HCT116 (cell line): ENCODE measurements around the gene IRX1.

Experiments
- CEBPB ChIP-seq: IDR thresholded peaks from 2 replicates; pipeline ENCODE4 v1.6.1; 2012; ENCODE audit warnings: low read depth
- CTCF ChIP-seq, 3 experiments: fragments of 200-600 bp in 1 of 3; sonication (generic) in 1 of 3; IDR thresholded peaks in 2 of 3; conservative IDR thresholded peaks in 1 of 3; 2 replicates each; pipeline ENCODE4 v1.5.1; 2012 to 2017; ENCODE audit warnings: low read depth in 2 of 3, low read length in 2 of 3, antibody characterized with exemption in 1 of 3, borderline replicate concordance in 1 of 3, control low read depth in 1 of 3, mild to moderate bottlenecking in 1 of 3, mixed read lengths in 1 of 3, mixed run types in 1 of 3, moderate library complexity in 1 of 3; ENCODE audit not compliant: insufficient read depth in 1 of 3
- EZH2 ChIP-seq: fragments of 200-600 bp; sonication (generic); IDR thresholded peaks from 2 replicates; pipeline ENCODE4 v1.6.1; 2017; ENCODE audit warnings: antibody characterized with exemption, mixed run types
- EZH2phosphoT487 ChIP-seq: fragments of 200-600 bp; IDR thresholded peaks from 2 replicates; pipeline ENCODE4 v1.6.1; 2018; ENCODE audit warnings: antibody characterized with exemption, borderline replicate concordance
- JUND ChIP-seq: IDR thresholded peaks from 2 replicates; pipeline ENCODE4 v1.6.1; 2012
- POLR2AphosphoS5 ChIP-seq: IDR thresholded peaks from 2 replicates; pipeline ENCODE4 v1.6.1; 2011; ENCODE audit warnings: mild to moderate bottlenecking, low read depth, low read length, moderate library complexity
- RAD21 ChIP-seq: IDR thresholded peaks from 2 replicates; pipeline ENCODE4 v1.6.1; 2012; ENCODE audit warnings: low read depth, mild to moderate bottlenecking
- REST ChIP-seq: IDR thresholded peaks from 2 replicates; pipeline ENCODE4 v1.6.1; 2012; ENCODE audit warnings: low read depth
- SRF ChIP-seq: IDR thresholded peaks from 2 replicates; pipeline ENCODE4 v1.6.1; 2012; ENCODE audit warnings: low read depth
- TCF7L2 ChIP-seq: IDR thresholded peaks from 2 replicates; pipeline ENCODE4 v1.7.0; 2011; ENCODE audit warnings: borderline replicate concordance, inconsistent platforms; ENCODE audit not compliant: insufficient read depth, insufficient read length; ENCODE audit errors: extremely low read depth
- YY1 ChIP-seq: IDR thresholded peaks from 2 replicates; pipeline ENCODE4 v1.6.1; 2011; ENCODE audit warnings: low read length, low read depth, moderate library complexity, mild to moderate bottlenecking; ENCODE audit not compliant: insufficient replicate concordance; ENCODE audit errors: extremely low read depth
- ZNF274 ChIP-seq: fragments of 200-500 bp; sonication (Bioruptor generic); IDR thresholded peaks from 2 replicates; pipeline ENCODE4 v1.6.1; 2014; ENCODE audit warnings: mild to moderate bottlenecking, low read depth, low read length, inconsistent platforms
- TF ChIP-seq, protein P1 (sequence below): IDR thresholded peaks from 2 replicates; pipeline ENCODE4 v1.6.1; 2012
- TF ChIP-seq, protein P2 (sequence below): IDR thresholded peaks from 2 replicates; pipeline ENCODE4 v1.6.1; 2012

DNA sequence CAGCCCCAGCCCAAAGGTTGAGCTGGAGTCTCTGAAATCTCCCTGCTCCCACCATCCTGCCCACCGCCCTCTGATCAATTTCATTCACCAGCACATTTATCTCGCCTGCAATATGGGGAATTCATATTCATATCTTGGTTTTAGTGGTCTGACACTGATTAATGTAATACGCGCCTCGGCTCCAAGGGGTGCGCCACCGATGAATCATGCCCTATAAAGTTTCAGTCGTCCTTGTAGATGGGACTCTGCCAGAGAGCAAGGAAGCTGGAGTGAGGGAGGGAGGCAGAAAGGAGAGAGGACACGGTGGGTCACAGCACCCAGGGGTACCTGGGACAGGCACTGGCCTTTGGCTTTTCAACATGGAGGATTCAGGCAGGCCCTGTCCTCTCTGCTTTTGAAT, 8.9 kb downstream of the IRX1 start:
- no peak for TF ChIP-seq CTCF (IDR thresholded peaks at IDR 0.05 in 2 of 3, conservative IDR thresholded peaks at IDR 0.05 in 1 of 3; ENCODE audit: borderline replicate concordance in 1 of 3, insufficient read depth in 1 of 3, low read depth in 2 of 3, low read length in 2 of 3)
- TF ChIP-seq EZH2 = no peak
- TF ChIP-seq POLR2AphosphoS5 = no peak
- no peak for TF ChIP-seq RAD21
- TF ChIP-seq EZH2phosphoT487 = no peak
- TF ChIP-seq, protein P1, sequence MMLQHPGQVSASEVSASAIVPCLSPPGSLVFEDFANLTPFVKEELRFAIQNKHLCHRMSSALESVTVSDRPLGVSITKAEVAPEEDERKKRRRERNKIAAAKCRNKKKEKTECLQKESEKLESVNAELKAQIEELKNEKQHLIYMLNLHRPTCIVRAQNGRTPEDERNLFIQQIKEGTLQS = no peak
- TF ChIP-seq YY1 = no peak
- no peak for TF ChIP-seq REST
- no peak for TF ChIP-seq JUND
- TF ChIP-seq, protein P2, sequence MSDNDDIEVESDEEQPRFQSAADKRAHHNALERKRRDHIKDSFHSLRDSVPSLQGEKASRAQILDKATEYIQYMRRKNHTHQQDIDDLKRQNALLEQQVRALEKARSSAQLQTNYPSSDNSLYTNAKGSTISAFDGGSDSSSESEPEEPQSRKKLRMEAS = no peak
- no peak for TF ChIP-seq CEBPB
- no peak for TF ChIP-seq TCF7L2
- TF ChIP-seq SRF = no peak
- no peak for TF ChIP-seq ZNF274
